CD4-positive, alpha-beta T cell treated with Interleukin-21 for 1 hour (primary cell): Measurements from ENCODE around the gene ZNF444.
"Not testable (repeated sequence)": the region's sequence is repeated elsewhere in the genome, so short reads cannot be mapped to it uniquely, and the experiment has no call there.

ENCODE experiments used
- DNase-seq: peaks from one replicate; pipeline ENCODE4 v3.0.0-alpha.2; 2020

The ZNF444 gene

GRCh38 chr19:56148096-56148495, 7.0 kb downstream of the ZNF444 start:
- no peak for DNase-seq

GRCh38 chr19:56148955-56149655, 8.0 kb downstream of the ZNF444 start:
- not testable (repeated sequence) for DNase-seq

- no peak for DNase-seq
Measured at GRCh38 chr19:56149656-56150038, 8.6 kb downstream of the ZNF444 start.

- DNase-seq = no peak
Measured at GRCh38 chr19:56150358-56150757, 9.3 kb downstream of the ZNF444 start.

- DNase-seq = no peak
Measured at GRCh38 chr19:56152644-56153043, 11.6 kb downstream of the ZNF444 start.

- no peak for DNase-seq
Measured at GRCh38 chr19:56153507-56153906, 12.4 kb downstream of the ZNF444 start.

GRCh38 chr19:56155124-56155687, 14.1 kb downstream of the ZNF444 start:
- no peak for DNase-seq

GRCh38 chr19:56156768-56157167, 15.7 kb downstream of the ZNF444 start:
- no peak for DNase-seq

- DNase-seq = no peak
Measured at GRCh38 chr19:56158170-56158757, 17.2 kb downstream of the ZNF444 start.

GRCh38 chr19:56159009-56159559, 18.0 kb downstream of the ZNF444 start:
- no peak for DNase-seq

- no peak for DNase-seq
Measured at GRCh38 chr19:56159622-56160271, 18.7 kb downstream of the ZNF444 start.

GRCh38 chr19:56161534-56161933, 20.4 kb downstream of the ZNF444 start:
- no peak for DNase-seq

GRCh38 chr19:56162258-56162657, 21.2 kb downstream of the ZNF444 start:
- DNase-seq = no peak

GRCh38 chr19:56163097-56163496, 22.0 kb downstream of the ZNF444 start:
- no peak for DNase-seq

GRCh38 chr19:56167064-56167578, 26.0 kb downstream of the ZNF444 start:
- DNase-seq = no peak

GRCh38 chr19:56170261-56170660, 29.2 kb downstream of the ZNF444 start:
- DNase-seq = no peak

- no peak for DNase-seq
Measured at GRCh38 chr19:56174086-56174485, 33.0 kb downstream of the ZNF444 start.

- DNase-seq = no peak
Measured at GRCh38 chr19:56174550-56174949, 33.5 kb downstream of the ZNF444 start.

GRCh38 chr19:56175861-56176307, 34.8 kb downstream of the ZNF444 start, which contains the start of gene GALP:
TSS of gene GALP (plus strand) at chr19:56176008. CDS start at chr19:56177109, 1,101 bp downstream.
- not testable (repeated sequence) for DNase-seq

GRCh38 chr19:56176310-56176709, 35.2 kb downstream of the ZNF444 start:
- not testable (repeated sequence) for DNase-seq

GRCh38 chr19:56176881-56177280, 35.8 kb downstream of the ZNF444 start:
- no peak for DNase-seq

GRCh38 chr19:56177564-56178243, 36.6 kb downstream of the ZNF444 start:
- no peak for DNase-seq

- DNase-seq = no peak
Measured at GRCh38 chr19:56189785-56190184, 48.7 kb downstream of the ZNF444 start.
